Type B pancreatic cell (in vitro differentiated cells): ENCODE results near the gene RUSF1. TPM values are rescaled to one million over a fixed set of nuclear protein-coding genes. Genes with fewer than 3 reads are reported as not detected.
"Not testable (repeated sequence)": the region's sequence is repeated elsewhere in the genome, so short reads cannot be mapped to it uniquely, and the experiment has no call there.

Experiments
- DNase-seq: peaks from one replicate; pipeline ENCODE4 v3.0.0; 2021; ENCODE audit warnings: mixed read lengths; ENCODE audit not compliant: unreplicated experiment; ENCODE audit errors: extremely low spot score
- H3K27ac Mint-ChIP-seq: 2 replicates; pipeline ENCODE4 v1.8.0; 2021; ENCODE audit warnings: mild to moderate bottlenecking, mixed read lengths
- H3K27me3 Mint-ChIP-seq: 2 replicates; pipeline ENCODE4 v1.8.0; 2021; ENCODE audit warnings: mixed read lengths
- H3K36me3 Mint-ChIP-seq: 2 replicates; pipeline ENCODE4 v1.8.0; 2021; ENCODE audit warnings: mixed read lengths
- H3K4me1 Mint-ChIP-seq: one replicate; pipeline ENCODE4 v1.8.0; 2021; ENCODE audit warnings: mixed read lengths; ENCODE audit not compliant: unreplicated experiment
- H3K4me3 Mint-ChIP-seq: 2 replicates; pipeline ENCODE4 v1.8.0; 2021; ENCODE audit warnings: mild to moderate bottlenecking, mixed read lengths
- H3K9me3 Mint-ChIP-seq: 2 replicates; pipeline ENCODE4 v1.8.0; 2021; ENCODE audit warnings: mixed read lengths
- CTCF ChIP-seq: fragments of 200-600 bp; sonication (generic); conservative IDR thresholded peaks from 2 replicates; pipeline ENCODE4 v1.5.0; 2021; ENCODE audit warnings: antibody characterized with exemption, mild to moderate bottlenecking
- total RNA-seq: library from RNA; stranded (reverse); gene quantifications from 2 replicates; pipeline ENCODE4 v1.2.1, GENCODE V29; 2021; ENCODE audit warnings: low replicate concordance

Gene RUSF1
- total RNA-seq, 1 donor from 2014 or later, result 78.2 TPM

- no peak overlapping the region for H3K27ac Mint-ChIP-seq
- no peaks in the 10 kb centered on the region for H3K4me1 Mint-ChIP-seq
- peaks cover 42% of the 10 kb centered on the region for H3K27me3 Mint-ChIP-seq
- peaks cover 5% of the 10 kb centered on the region for H3K36me3 Mint-ChIP-seq
- H3K4me3 Mint-ChIP-seq, result peak overlapping the region; percentile 87
- no peak for TF ChIP-seq CTCF
- no peaks in the 10 kb centered on the region for H3K9me3 Mint-ChIP-seq
- no peak for DNase-seq
Measured at GRCh38 chr16:31487720-31488467, 20.3 kb downstream of the RUSF1 start.

GRCh38 chr16:31487071-31487719, 21.0 kb downstream of the RUSF1 start:
- Mint-ChIP-seq H3K27me3 (peaks cover 49% of the 10 kb centered on the region), H3K27ac (no peak overlapping the region), H3K4me1 (no peaks in the 10 kb centered on the region), H3K9me3 (no peaks in the 10 kb centered on the region), H3K36me3 (peaks cover 5% of the 10 kb centered on the region), H3K4me3 (peak overlapping the region; percentile 87)
- TF ChIP-seq CTCF, result no peak
- DNase-seq, result no peak

GRCh38 chr16:31486045-31486444, 22.1 kb downstream of the RUSF1 start:
- Mint-ChIP-seq H3K4me3 (peak overlapping the region; percentile 66), H3K36me3 (peaks cover 5% of the 10 kb centered on the region), H3K27me3 (peaks cover 54% of the 10 kb centered on the region), H3K27ac (no peak overlapping the region), H3K9me3 (no peaks in the 10 kb centered on the region), H3K4me1 (no peaks in the 10 kb centered on the region)
- no peak for DNase-seq
- no peak for TF ChIP-seq CTCF

- no peak for TF ChIP-seq CTCF
- no peak for DNase-seq
- H3K4me1 Mint-ChIP-seq, result no peaks in the 10 kb centered on the region
- no peak overlapping the region for H3K4me3 Mint-ChIP-seq
- no peaks in the 10 kb centered on the region for H3K9me3 Mint-ChIP-seq
- peaks cover 59% of the 10 kb centered on the region for H3K27me3 Mint-ChIP-seq
- H3K27ac Mint-ChIP-seq, result no peak overlapping the region
- H3K36me3 Mint-ChIP-seq, result peaks cover 5% of the 10 kb centered on the region
Measured at GRCh38 chr16:31485571-31485970, 22.6 kb downstream of the RUSF1 start.

- Mint-ChIP-seq H3K36me3 (peaks cover 3% of the 10 kb centered on the region), H3K4me3 (no peak overlapping the region), H3K4me1 (no peaks in the 10 kb centered on the region), H3K9me3 (no peaks in the 10 kb centered on the region), H3K27me3 (peaks cover 62% of the 10 kb centered on the region), H3K27ac (no peak overlapping the region)
- no peak for DNase-seq
- no peak for TF ChIP-seq CTCF
Measured at GRCh38 chr16:31484491-31485171, 23.6 kb downstream of the RUSF1 start.

GRCh38 chr16:31484048-31484447, 24.1 kb downstream of the RUSF1 start:
- not testable (repeated sequence) for DNase-seq, H3K4me3 Mint-ChIP-seq, H3K9me3 Mint-ChIP-seq, H3K36me3 Mint-ChIP-seq, H3K27ac Mint-ChIP-seq, H3K4me1 Mint-ChIP-seq
- H3K27me3 Mint-ChIP-seq, result peaks cover 64% of the 10 kb centered on the region
